Coronary artery (tissue), 2 donors: ENCODE data around the gene SLC15A4.

Experiments used
- DNase-seq: peaks from one replicate; pipeline ENCODE4 v3.0.0-alpha.2; 2017; ENCODE audit warnings: low spot score
- H3K27ac ChIP-seq, 2 donors: fragments of 200-600 bp; sonication (generic); one replicate each; pipeline ENCODE4 v1.5.1; 2016 to 2019
- H3K4me3 ChIP-seq: fragments of 200-600 bp; sonication (generic); 2 replicates; pipeline ENCODE4 v1.5.1; 2016; ENCODE audit warnings: mild to moderate bottlenecking, moderate library complexity
- CTCF ChIP-seq: fragments of 200-600 bp; sonication (generic); IDR thresholded peaks from one replicate; pipeline ENCODE4 v1.5.1; 2019; ENCODE audit warnings: antibody characterized with exemption

SLC15A4 gene

GRCh38 chr12:128818065-128819022 is 5.4 kb downstream of the SLC15A4 start:
- H3K4me3 ChIP-seq, result peak overlapping the region; percentile 5
- H3K27ac ChIP-seq, result peak overlapping the region; percentile 60 to 65
- DNase-seq, result no peak
- no peak for TF ChIP-seq CTCF

GRCh38 chr12:128817111-128818015 is 6.4 kb downstream of the SLC15A4 start:
- Histone ChIP-seq H3K27ac (peak overlapping the region; percentile 60 to 65), H3K4me3 (peak overlapping the region; percentile 9)
- no peak for TF ChIP-seq CTCF
- no peak for DNase-seq

DNA sequence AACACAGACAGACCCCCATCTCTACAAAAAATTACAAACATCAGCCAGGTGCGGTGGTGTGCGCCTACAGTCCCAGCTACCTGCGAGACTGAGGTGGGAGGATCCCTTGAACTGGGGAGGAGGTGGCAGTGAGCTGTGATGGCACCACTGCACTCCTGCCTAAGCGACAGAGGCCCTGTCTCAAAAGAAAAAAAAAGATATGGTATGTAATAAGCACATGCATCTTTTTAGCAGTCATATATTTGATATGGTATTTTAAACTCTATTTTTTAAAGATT is 7.2 kb downstream of the SLC15A4 start:
- peak overlapping the region; percentile 15 to 65 for H3K27ac ChIP-seq
- TF ChIP-seq CTCF, result no peak
- H3K4me3 ChIP-seq, result no peak overlapping the region
- no peak for DNase-seq

DNA sequence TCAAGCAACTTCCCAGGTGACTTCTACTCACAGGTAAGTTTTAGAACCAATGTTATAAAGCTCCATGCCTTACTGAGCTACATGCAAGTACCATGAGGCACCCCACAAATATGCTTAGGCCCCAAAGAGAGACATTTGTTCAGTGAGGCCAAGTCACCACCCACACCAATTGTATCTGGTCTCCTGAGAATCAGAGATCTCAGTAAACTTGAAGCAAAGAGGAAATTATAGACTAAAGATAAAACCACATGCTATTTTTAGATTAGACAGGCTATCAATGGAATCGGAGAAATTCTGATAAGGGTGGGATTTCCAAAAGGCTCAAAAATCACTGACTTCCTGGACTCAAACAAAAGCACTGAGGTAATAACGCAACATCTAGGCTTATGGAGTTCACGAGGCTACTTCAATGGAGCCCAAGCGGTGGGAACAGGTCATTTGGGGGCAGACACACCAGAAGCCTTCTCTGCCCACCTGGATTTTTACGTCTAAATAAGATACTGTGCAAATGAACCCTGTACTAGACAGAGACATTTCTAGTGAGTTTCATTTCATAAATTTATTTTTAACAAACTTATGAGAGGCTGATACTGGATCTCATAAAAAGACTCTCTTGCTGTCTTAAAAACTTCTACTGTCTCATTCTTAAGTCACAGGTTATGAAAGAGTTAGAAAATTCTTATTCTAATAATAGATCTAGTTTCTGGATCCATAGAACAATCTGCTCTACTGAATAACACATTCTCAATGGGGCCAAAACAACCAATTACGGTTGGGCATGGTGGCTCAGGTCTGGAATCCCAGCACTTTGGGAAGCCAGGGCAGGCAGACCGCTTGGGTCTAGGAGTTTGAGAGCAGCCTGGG is 7.7 kb downstream of the SLC15A4 start:
- Histone ChIP-seq H3K4me3 (no peak overlapping the region), H3K27ac (peak overlapping the region; percentile 15 to 65)
- no peak for TF ChIP-seq CTCF
- DNase-seq, result no peak

GRCh38 chr12:128814411-128815261 is 9.1 kb downstream of the SLC15A4 start:
- Histone ChIP-seq H3K27ac (peak overlapping the region in 1 of 2 donors; percentile 25), H3K4me3 (no peak overlapping the region)
- no peak for DNase-seq
- no peak for TF ChIP-seq CTCF

DNA sequence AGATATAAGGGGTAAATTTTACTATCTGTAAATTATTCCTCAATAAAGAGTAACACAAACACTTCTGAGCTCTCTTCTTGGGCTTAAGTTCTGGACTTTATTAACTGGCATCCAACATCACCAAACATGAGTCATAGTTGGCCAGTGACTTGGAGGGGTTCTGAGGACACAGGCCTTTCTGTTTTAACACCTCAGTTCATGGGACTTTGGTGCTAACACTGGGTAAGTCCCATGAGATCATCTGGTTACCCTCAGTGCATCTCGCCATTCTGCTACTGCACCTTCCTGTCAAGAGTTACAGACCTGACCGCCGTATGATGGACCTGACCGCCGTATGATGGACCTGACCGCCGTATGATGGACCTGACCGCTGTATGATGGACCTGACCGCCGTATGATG is 9.9 kb downstream of the SLC15A4 start:
- no peak for DNase-seq
- no peak for TF ChIP-seq CTCF
- peak overlapping the region in 1 of 2 donors; percentile 65 for H3K27ac ChIP-seq
- no peak overlapping the region for H3K4me3 ChIP-seq
